HepG2 (cell line): ENCODE results near the gene HIVEP2. TPM values are rescaled to one million over a fixed set of nuclear protein-coding genes. Genes with fewer than 3 reads are reported as not detected.
A peak's percentile ranks its signal among the peaks of the same experiment; 100 is the strongest.

Source experiments
- CEBPB ChIP-seq: IDR thresholded peaks from 2 replicates; pipeline ENCODE4 v1.6.1; 2011; ENCODE audit warnings: low read depth, low read length, improper control_type of control experiment, borderline replicate concordance
- CREM ChIP-seq, 2 experiments: sonication (generic) in 1 of 2; formaldehyde crosslinking in 1 of 2; IDR thresholded peaks; 2 replicates each; pipeline versions ENCODE4 v1.4.0 to v1.6.1; 2016 to 2020; ENCODE audit warnings: antibody characterized with exemption in 1 of 2, mild to moderate bottlenecking in 1 of 2, missing genetic modification reagents in 1 of 2
- DDIT3 ChIP-seq: sonication (generic); formaldehyde crosslinking; IDR thresholded peaks from 2 replicates; pipeline ENCODE4 v1.4.0; 2020; ENCODE audit warnings: mild to moderate bottlenecking, missing genetic modification reagents
- EHMT2 ChIP-seq: fragments of 200-600 bp; sonication (generic); IDR thresholded peaks from 2 replicates; pipeline ENCODE4 v1.7.0; 2017; ENCODE audit warnings: antibody characterized with exemption, low read depth, low read length, borderline replicate concordance
- FOSL2 ChIP-seq: sonication (generic); formaldehyde crosslinking; IDR thresholded peaks from 2 replicates; pipeline ENCODE4 v1.4.0; 2020; ENCODE audit warnings: missing genetic modification reagents
- HDAC2 ChIP-seq: sonication (generic); formaldehyde crosslinking; IDR thresholded peaks from 2 replicates; pipeline ENCODE4 v1.4.0; 2020; ENCODE audit warnings: missing genetic modification reagents
- HNF4G ChIP-seq, 2 experiments: sonication (generic) in 1 of 2; formaldehyde crosslinking in 1 of 2; IDR thresholded peaks; 2 replicates each; pipeline versions ENCODE4 v1.4.0 to v1.6.1; 2011 to 2020; ENCODE audit warnings: borderline replicate concordance in 2 of 2, low read depth in 2 of 2, mild to moderate bottlenecking in 2 of 2, low read length in 1 of 2, missing genetic modification reagents in 1 of 2, moderate library complexity in 1 of 2
- NCOR1 ChIP-seq: fragments of 200-600 bp; sonication (generic); IDR thresholded peaks from 2 replicates; pipeline ENCODE4 v1.7.0; 2017; ENCODE audit warnings: antibody characterized with exemption, low read length, borderline replicate concordance
- NR2F1 ChIP-seq, 2 experiments: fragments of 450-650 bp in 1 of 2; formaldehyde crosslinking in 1 of 2; IDR thresholded peaks; 2 replicates each; pipeline versions ENCODE4 v1.5.0 to v1.6.1; 2016 to 2020; ENCODE audit warnings: mild to moderate bottlenecking in 1 of 2, missing compliant biosample characterization in 1 of 2, missing genetic modification reagents in 1 of 2, moderate library complexity in 1 of 2
- POLR2AphosphoS2 ChIP-seq: IDR thresholded peaks from 2 replicates; pipeline ENCODE4 v1.6.1; 2011; ENCODE audit warnings: low read depth, low read length, improper control_type of control experiment
- PPARG ChIP-seq: conservative IDR thresholded peaks from 2 replicates; pipeline ENCODE4 v1.6.1; 2016; ENCODE audit warnings: missing biosample characterization, missing genetic modification reagents
- RELA ChIP-seq: sonication (generic); formaldehyde crosslinking; IDR thresholded peaks from 2 replicates; pipeline ENCODE4 v1.4.0; 2020; ENCODE audit warnings: missing genetic modification reagents
- SOX13 ChIP-seq, 3 experiments: fragments of 450-650 bp in 1 of 3; sonication (generic) in 1 of 3; formaldehyde crosslinking in 1 of 3; IDR thresholded peaks in 2 of 3; conservative IDR thresholded peaks in 1 of 3; 2 replicates each; pipeline versions ENCODE4 v1.5.0 to v1.6.1; 2016 to 2020; ENCODE audit warnings: antibody characterized with exemption in 1 of 3, mild to moderate bottlenecking in 1 of 3, missing compliant biosample characterization in 1 of 3, missing genetic modification reagents in 1 of 3, moderate library complexity in 1 of 3
- SRY ChIP-seq: sonication (generic); formaldehyde crosslinking; IDR thresholded peaks from 2 replicates; pipeline ENCODE4 v1.8.0; 2022; ENCODE audit warnings: mild to moderate bottlenecking, missing genetic modification reagents
- TCF7 ChIP-seq: sonication (generic); IDR thresholded peaks from 2 replicates; pipeline ENCODE4 v1.6.1; 2016; ENCODE audit warnings: antibody characterized with exemption, low read depth
- TEAD3 ChIP-seq: optimal IDR thresholded peaks from 2 replicates; pipeline ENCODE3; 2016; ENCODE audit warnings: borderline replicate concordance
- ZNF207 ChIP-seq: fragments of 450-650 bp; IDR thresholded peaks from 2 replicates; pipeline ENCODE4 v1.6.1; 2016; ENCODE audit warnings: antibody characterized with exemption, borderline replicate concordance
- ZNF251 ChIP-seq: sonication (generic); formaldehyde crosslinking; IDR thresholded peaks from 2 replicates; pipeline ENCODE4 v1.9.0; 2021; ENCODE audit warnings: mild to moderate bottlenecking, missing genetic modification reagents
- ZNF746 ChIP-seq: sonication (generic); formaldehyde crosslinking; IDR thresholded peaks from 2 replicates; pipeline ENCODE4 v1.8.0; 2022; ENCODE audit warnings: mild to moderate bottlenecking, missing genetic modification reagents
- polyA plus RNA-seq, 8 experiments: library from polyadenylated mRNA; depleted of rRNA in 3 of 8; stranded (reverse) in 7 of 8; unstranded in 1 of 8; fragments of >200 nt; fragmentation: Illumina TruSeq in 4 of 8; extraction: Trizol in 4 of 8; gene quantifications; 2 replicates each; pipeline versions ENCODE4 v1.2.1 to v1.2.3, GENCODE V29; 2011 to 2016; ENCODE audit warnings: low read depth in 4 of 8, missing spikeins in 1 of 8, mixed read lengths in 1 of 8; ENCODE audit not compliant: insufficient read depth in 1 of 8
- total RNA-seq, 5 experiments: library from RNA; depleted of rRNA; stranded (reverse); fragments of >200 nt; fragmentation: Illumina TruSeq; extraction: Trizol; gene quantifications; 2 replicates each; pipeline ENCODE4 v1.2.3, GENCODE V29; 2016; ENCODE audit warnings: low read depth in 1 of 5
- TF ChIP-seq, protein P1 (sequence below): IDR thresholded peaks from 2 replicates; pipeline ENCODE4 v1.6.1; 2012; ENCODE audit warnings: low read depth, low read length, improper control_type of control experiment
- TF ChIP-seq, protein P2 (sequence below), 2 experiments: sonication (generic) in 1 of 2; formaldehyde crosslinking in 1 of 2; IDR thresholded peaks; 2 replicates each; pipeline versions ENCODE4 v1.6.1 to v1.9.0; 2014 to 2022; ENCODE audit warnings: antibody characterized with exemption in 1 of 2, borderline replicate concordance in 1 of 2, inconsistent platforms in 1 of 2, low read depth in 1 of 2, missing genetic modification reagents in 1 of 2

The HIVEP2 gene
- total and polyA plus RNA-seq, 2 of the 13 experiments (the other 11 are each of a cell fraction or from before 2014, with no cell fraction given), result 3.4 to 12.9 TPM

DNA sequence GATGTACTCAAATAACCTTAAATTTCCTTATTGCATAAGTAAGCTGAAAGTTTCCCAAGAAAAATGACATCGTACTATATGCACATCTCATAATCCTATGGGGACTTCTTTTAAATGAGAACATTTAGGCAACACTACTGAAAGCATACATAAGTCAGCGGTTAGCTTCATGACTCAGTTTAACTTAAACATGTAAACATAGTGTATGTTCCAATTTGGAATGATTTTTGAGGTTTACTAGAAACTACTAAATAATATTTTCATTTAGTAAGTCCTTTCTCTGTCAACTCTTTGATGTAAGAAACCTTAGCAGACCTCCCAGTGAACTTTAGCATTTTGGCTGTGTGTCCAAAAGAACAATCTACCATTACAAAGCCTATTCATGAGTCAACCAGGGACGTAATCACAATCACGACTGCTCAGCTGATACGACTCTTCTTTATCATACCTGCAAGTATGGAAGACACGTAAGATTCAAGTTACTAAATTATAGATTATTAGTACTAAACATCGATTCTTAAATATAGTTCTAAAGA, 19.3 kb downstream of the HIVEP2 start (continued):
- TF ChIP-seq RELA (CRISPR knock-in tag) (no peak), EHMT2 (peak; percentile 56; the same call in 1 of the 2 replicates), ZNF251 (CRISPR knock-in tag) (no peak), TEAD3 (peak; percentile 45), PPARG (CRISPR knock-in tag) (peak; percentile 30; the same call in 1 of the 2 replicates), NCOR1 (peak; percentile 92), CREM (IDR thresholded peaks at IDR 0.05) (peak; percentile 61), CREM (CRISPR knock-in tag; IDR thresholded peaks at IDR 0.05) (no peak), FOSL2 (CRISPR knock-in tag) (peak; percentile 85), ZNF746 (CRISPR knock-in tag) (no peak), POLR2AphosphoS2 (peak; percentile 69; the same call in 1 of the 2 replicates), TCF7 (peak; percentile 70), SOX13 (IDR thresholded peaks at IDR 0.05) (peak; percentile 61; the same call in 1 of the 2 replicates), SOX13 (CRISPR knock-in tag; conservative IDR thresholded peaks at IDR 0.05 in 1 of 2, IDR thresholded peaks at IDR 0.05 in 1 of 2) (peak in 1 of 2 experiments; percentile 92; a peak in 2 of 4 replicates), HDAC2 (peak; percentile 14; the same call in 1 of the 2 replicates), ZNF207 (no peak), HNF4G (IDR thresholded peaks at IDR 0.05; ENCODE audit: borderline replicate concordance, low read depth, low read length) (peak; percentile 62), HNF4G (CRISPR knock-in tag; IDR thresholded peaks at IDR 0.05; ENCODE audit: borderline replicate concordance, low read depth) (no peak), DDIT3 (CRISPR knock-in tag) (no peak), SRY (CRISPR knock-in tag) (no peak), CEBPB (peak; percentile 80), NR2F1 (CRISPR knock-in tag; IDR thresholded peaks at IDR 0.05) (peak in 1 of 2 experiments; percentile 16; a peak in 1 of 4 replicates)
- TF ChIP-seq, protein P1, sequence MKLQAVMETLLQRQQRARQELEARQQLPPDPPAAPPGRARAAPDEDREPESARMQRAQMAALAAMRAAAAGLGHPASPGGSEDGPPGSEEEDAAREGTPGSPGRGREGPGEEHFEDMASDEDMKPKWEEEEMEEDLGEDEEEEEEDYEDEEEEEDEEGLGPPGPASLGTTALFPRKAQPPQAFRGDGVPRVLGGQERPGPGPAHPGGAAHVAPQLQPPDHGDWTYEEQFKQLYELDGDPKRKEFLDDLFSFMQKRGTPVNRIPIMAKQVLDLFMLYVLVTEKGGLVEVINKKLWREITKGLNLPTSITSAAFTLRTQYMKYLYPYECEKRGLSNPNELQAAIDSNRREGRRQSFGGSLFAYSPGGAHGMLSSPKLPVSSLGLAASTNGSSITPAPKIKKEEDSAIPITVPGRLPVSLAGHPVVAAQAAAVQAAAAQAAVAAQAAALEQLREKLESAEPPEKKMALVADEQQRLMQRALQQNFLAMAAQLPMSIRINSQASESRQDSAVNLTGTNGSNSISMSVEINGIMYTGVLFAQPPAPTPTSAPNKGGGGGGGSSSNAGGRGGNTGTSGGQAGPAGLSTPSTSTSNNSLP, result peak; percentile 57; the same call in 1 of the 2 replicates
- TF ChIP-seq, protein P2, sequence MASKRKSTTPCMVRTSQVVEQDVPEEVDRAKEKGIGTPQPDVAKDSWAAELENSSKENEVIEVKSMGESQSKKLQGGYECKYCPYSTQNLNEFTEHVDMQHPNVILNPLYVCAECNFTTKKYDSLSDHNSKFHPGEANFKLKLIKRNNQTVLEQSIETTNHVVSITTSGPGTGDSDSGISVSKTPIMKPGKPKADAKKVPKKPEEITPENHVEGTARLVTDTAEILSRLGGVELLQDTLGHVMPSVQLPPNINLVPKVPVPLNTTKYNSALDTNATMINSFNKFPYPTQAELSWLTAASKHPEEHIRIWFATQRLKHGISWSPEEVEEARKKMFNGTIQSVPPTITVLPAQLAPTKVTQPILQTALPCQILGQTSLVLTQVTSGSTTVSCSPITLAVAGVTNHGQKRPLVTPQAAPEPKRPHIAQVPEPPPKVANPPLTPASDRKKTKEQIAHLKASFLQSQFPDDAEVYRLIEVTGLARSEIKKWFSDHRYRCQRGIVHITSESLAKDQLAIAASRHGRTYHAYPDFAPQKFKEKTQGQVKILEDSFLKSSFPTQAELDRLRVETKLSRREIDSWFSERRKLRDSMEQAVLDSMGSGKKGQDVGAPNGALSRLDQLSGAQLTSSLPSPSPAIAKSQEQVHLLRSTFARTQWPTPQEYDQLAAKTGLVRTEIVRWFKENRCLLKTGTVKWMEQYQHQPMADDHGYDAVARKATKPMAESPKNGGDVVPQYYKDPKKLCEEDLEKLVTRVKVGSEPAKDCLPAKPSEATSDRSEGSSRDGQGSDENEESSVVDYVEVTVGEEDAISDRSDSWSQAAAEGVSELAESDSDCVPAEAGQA (IDR thresholded peaks at IDR 0.05; ENCODE audit: low read depth), result 0 out of 2 replicates have a peak, but pooled peaks have one; percentile 55
- TF ChIP-seq, protein P2 (CRISPR knock-in tag; IDR thresholded peaks at IDR 0.05; ENCODE audit: borderline replicate concordance), result no peak
